AG10803 (cell line): ENCODE results near the gene CSNK2B.

ENCODE experiments used
- DNase-seq: peaks from one replicate; pipeline ENCODE4 v3.0.0; 2010; ENCODE audit warnings: low read depth
- H3K4me3 ChIP-seq: 2 replicates; pipeline ENCODE4 v1.5.1; 2011; ENCODE audit warnings: mild to moderate bottlenecking, low read length, control low read depth
- TF ChIP-seq, protein P1 (sequence below): conservative IDR thresholded peaks from 2 replicates; pipeline ENCODE4 v1.5.1; 2011; ENCODE audit warnings: mild to moderate bottlenecking, low read length, control low read depth, inconsistent platforms

Gene CSNK2B

DNA sequence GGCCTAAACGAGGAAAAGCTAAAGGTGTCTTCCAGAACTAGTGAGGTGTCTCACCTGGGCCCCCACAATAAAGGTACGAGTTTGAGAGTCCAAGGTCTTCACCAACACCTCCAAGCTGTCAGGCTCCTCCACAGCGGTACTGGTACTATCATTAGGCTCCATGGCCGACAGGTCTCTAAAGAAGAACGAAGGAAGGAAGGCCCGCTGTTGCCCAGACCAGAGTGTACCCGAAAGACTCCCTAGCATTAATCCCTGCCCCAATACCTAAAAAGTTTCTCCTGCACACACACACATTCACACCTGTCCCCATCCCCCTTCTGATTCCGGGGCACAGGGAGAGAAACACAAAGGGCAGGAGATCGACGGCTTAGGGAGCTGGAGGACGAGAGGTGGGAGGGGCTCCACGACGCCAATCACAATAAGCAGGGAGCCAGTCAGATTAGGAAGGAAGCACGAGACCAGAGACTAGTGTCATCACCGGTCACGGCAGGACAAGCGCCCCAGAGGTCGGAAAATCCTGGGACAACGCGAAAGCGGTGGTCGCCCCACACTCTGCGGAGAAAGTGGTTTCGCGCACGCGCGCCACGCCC is 14.2 kb upstream of the CSNK2B start:
- TF ChIP-seq, protein P1, sequence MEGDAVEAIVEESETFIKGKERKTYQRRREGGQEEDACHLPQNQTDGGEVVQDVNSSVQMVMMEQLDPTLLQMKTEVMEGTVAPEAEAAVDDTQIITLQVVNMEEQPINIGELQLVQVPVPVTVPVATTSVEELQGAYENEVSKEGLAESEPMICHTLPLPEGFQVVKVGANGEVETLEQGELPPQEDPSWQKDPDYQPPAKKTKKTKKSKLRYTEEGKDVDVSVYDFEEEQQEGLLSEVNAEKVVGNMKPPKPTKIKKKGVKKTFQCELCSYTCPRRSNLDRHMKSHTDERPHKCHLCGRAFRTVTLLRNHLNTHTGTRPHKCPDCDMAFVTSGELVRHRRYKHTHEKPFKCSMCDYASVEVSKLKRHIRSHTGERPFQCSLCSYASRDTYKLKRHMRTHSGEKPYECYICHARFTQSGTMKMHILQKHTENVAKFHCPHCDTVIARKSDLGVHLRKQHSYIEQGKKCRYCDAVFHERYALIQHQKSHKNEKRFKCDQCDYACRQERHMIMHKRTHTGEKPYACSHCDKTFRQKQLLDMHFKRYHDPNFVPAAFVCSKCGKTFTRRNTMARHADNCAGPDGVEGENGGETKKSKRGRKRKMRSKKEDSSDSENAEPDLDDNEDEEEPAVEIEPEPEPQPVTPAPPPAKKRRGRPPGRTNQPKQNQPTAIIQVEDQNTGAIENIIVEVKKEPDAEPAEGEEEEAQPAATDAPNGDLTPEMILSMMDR, result no peak
- peak; percentile 81 for DNase-seq
- peak overlapping the region; percentile 96 for H3K4me3 ChIP-seq

DNA sequence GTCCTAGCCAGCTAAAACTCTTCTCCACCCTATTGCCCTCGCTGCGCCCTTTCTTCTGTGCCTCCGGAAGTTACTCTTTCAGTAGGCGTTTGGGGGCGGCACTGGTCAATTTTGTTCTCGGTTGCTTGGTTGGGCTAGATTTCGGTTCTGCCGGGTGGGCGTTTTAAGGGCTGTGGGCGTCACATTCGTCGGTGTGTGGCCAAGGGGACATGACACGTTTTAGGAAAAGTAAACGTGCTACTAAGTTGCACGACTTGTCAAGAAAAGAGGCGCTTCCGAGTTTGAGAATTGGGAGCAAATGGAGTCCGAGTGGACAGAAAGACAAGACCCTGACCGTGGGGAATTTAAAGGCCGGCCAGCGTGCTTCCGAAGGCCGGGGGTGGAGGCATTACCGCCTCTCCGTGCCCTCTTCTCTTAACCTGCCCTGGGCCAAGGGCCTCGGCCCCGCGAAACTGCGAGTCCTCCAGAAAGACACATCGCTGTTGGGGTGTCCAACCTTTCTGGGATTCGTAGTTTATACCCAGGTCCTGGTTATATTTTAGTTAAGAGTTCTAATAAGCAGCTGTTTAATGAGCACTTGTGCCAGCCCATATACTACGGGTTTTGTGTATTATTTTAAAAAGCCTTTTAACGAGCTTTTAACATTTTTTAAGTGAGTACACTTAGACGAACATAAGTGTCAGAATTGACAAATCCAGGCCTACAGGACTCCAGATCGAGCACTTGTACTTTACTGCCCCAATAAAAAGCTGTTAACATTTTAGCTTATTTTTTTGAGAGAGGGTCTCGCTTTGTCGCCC is 12.8 kb upstream of the CSNK2B start:
- no peak for DNase-seq
- TF ChIP-seq, protein P1, result peak; percentile 26
- H3K4me3 ChIP-seq, result peak overlapping the region; percentile 96

DNA sequence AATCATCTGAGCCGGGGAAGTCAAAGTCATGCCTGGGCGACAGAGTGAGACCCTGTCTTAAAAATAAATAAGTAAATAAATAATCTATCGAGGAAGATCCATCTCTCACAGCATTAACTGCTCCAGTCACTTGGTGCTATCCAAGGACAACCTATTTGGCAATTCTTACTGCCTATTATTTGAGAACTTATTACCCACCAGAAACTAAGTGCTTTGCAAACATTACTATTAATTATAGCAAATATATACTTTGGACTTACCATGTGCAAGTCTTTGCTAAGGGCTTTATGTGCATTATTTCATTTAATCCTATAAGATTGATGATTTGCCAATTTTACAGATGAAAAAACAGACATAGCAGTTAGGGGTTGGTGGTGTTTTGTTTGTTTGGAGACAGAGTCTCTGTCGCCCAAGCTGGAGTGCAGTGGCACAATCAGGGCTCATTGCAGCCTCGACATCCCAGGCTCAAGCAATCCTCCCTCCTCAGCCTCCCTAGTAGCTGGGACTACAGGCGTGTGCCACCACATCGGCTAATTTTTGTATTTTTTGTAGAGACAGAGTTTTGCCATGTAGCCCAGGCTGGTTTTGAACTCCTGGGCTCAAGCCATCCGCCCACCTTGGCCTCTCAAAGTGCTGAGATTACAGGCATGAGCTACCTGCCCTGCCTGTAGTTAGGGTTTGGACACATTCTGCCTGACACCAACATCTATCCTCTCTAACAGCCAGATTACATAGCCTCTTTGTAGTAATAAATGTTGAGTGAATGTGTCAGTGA is 11.1 kb upstream of the CSNK2B start:
- no peak overlapping the region for H3K4me3 ChIP-seq

DNA sequence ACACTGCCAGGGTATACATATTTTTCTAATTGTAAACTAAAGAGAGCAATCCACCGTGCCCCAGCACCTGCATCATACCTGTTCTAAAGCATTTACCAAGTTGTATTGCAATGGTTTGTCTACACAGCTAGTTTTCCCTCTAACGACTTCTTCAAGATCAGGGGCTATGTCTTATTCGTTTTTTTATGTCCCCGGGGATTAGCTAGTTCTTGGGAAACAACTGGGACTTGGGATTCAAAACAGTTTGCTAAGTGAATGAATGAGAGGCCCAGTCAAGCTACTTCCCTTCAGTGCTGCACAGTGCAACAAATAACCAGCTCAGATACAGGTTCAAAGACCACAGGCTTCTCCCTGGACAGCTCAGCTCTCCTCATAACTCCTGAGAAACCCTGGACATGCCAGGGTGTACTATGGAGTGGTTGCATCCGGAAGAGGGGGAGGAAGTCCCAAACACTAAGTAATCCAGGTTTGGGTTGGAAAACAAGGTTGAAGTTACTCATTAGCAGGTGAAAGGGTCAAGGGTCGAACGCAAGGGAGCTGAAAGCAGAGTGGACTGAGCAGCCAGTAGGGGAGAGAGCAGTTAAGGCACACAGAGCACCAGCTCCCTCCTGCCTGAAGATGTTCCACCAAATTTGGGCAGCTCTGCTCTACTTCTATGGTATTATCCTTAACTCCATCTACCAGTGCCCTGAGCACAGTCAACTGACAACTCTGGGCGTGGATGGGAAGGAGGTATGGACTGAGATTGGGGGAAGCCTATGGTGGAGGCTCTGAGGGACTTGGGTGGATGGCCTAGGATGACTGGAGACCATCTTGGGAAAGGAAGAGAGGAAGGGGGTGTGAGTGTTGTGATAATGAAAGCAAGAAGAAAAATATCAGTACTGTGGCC is 10.3 kb upstream of the CSNK2B start, which contains the start of gene APOM:
Gene APOM, plus strand, starts transcription at position 546 of the 889 bp plus-strand sequence. Its CDS starts 73 bp downstream, at position 619.
- TF ChIP-seq, protein P1, result no peak
- no peak within 1 kb of the TSS for H3K4me3 ChIP-seq
- DNase-seq, result no peak

More for the DNA sequence above, 11.1 kb upstream of the CSNK2B start:
- no peak for DNase-seq
- TF ChIP-seq, protein P1, result no peak

DNA sequence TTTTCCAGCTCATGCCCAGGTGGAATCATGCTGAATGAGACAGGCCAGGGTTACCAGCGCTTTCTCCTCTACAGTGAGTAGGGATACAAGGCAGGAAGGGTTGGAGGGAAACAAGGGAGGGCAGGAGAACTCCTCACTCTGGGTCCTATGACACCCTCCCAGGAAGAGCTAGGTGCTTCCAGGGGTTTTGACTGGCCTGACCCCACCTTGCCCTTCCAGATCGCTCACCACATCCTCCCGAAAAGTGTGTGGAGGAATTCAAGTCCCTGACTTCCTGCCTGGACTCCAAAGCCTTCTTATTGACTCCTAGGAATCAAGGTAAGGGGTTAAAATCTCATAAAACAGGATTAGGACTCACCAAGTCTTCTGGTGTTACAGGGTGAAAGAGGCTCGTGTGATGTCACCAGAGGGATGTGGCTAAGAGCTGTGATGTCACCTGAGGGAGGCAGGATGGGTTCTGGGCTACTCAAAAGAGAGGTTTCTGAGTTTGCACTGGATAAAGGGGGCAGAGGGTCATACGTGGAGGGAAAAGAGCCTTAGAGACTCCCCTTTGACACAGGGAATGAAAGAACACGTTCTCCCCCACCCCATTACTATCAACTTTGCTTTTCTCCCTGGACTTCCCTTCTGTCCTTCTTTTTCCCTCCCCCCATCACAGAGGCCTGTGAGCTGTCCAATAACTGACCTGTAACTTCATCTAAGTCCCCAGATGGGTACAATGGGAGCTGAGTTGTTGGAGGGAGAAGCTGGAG is 8.3 kb upstream of the CSNK2B start:
- no peak overlapping the region for H3K4me3 ChIP-seq
- DNase-seq, result no peak
- TF ChIP-seq, protein P1, result no peak

DNA sequence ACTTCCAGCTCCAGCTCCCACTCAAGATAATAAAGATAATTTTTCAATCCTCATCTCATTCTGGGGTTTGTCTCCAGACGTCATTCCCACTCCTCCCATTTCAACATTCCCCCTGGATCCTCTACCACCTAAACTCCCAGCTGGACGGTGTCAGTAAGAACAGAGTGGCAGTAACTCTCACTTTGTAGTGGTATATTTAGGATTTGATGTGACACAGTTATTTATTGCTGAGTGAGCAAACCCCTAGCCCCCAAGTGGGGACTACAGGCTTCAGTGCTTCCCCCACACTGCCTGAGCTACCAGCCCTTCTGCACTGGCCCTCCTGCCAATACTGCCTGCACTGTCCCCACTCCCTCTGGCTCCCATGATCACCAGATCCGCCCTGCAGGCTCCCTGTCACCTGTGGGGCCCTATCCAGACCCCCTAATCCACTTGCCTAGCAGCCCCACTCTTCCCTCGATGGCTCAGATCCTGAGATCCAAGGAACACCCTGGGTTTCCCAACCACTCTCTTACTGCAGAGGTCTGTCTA is 7.7 kb upstream of the CSNK2B start:
- no peak for DNase-seq
- TF ChIP-seq, protein P1, result no peak
- no peak overlapping the region for H3K4me3 ChIP-seq
